Measurements from ENCODE around the gene NIPA2.
"Not testable (repeated sequence)": the region's sequence is repeated elsewhere in the genome, so short reads cannot be mapped to it uniquely, and the experiment has no call there.

The NIPA2 gene

DNA sequence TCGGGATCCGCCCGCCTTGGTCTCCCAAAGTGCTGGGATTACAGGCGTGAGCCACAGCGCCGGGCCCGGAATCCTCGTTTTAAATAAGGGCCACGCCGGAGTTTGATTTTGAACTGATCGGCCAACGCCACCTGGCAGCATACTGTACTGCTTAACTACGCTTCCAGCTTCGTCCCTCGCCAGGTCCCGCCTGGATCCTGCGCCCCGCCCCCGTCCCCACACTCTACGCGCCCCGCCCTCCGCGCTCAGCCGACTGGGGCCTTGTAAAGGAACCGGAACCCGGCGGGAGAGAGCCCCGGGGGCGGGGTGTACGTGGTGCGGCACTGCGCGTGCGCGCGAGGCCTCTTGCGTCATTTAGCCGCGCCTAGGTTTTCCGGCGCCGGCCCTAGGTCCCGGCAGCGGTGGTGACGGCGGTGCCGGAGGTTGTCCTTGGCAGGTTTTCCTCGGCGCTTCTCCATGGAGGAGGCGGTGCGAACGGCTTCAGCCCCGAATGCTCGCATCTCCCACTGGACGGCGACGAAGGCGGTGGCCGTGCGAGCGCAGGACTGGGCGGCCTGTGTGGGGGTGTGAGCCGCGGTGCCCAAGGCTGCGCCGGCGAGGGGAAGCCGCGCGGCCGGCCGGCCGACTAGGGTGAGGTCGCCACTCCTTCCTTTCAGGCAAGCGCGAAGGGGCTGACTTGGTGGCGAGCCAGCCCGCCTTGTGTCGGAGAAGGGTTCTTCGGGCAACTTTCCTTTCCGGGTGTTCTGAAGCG is at the start of gene NIPA2:
TSS of gene NIPA2 (plus strand) at position 375 of the 751 bp plus-strand sequence. CDS start 13,066 bp downstream, outside the sequence.
- DNase-seq = peak; percentile 88

DNA sequence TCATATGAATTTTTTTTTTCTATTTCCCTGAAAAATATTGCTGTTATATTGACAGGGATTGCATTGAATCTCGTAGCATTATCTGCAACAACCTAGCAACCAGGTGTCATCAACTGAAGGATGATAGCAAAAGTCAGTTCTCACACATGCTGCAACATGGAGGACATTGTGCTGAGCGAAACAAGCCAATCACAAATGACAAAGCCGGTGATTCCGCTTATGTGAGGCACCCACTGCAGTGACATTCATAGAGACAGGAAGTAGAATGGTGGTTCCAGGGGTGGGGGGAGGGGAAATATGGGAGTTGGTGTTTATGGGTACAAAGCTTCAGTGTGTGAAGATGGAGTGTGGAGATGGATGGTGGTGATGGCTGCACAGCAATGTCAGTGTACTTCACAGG is 44.4 kb upstream of the NIPA2 start:
- DNase-seq = no peak

DNA sequence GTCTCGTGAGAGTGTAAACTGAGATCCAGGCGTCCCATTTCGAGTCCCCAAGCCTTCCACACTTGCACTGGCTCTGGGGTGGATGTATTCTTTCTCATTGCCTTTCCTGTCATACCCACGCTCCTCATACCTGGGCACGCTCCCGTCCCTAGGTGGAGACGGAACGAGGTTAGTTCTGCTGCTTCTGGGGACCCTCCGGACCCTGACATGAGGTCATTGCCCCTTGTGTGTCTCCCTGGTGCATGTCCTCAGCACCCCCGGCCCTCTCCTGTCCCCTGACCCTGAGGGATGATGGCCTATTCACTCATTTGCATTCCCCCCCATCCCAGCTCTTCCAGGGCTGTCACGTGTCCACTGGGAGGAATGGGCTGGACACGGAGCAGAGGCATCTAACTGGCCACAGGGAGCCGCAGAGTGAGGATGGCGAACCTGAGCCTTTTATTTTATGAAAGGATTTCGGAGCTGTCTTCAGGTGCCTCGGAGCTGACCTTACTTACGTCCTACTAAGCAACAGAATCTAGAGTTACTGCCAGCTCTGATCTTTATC is 43.8 kb upstream of the NIPA2 start:
- DNase-seq = no peak

DNA sequence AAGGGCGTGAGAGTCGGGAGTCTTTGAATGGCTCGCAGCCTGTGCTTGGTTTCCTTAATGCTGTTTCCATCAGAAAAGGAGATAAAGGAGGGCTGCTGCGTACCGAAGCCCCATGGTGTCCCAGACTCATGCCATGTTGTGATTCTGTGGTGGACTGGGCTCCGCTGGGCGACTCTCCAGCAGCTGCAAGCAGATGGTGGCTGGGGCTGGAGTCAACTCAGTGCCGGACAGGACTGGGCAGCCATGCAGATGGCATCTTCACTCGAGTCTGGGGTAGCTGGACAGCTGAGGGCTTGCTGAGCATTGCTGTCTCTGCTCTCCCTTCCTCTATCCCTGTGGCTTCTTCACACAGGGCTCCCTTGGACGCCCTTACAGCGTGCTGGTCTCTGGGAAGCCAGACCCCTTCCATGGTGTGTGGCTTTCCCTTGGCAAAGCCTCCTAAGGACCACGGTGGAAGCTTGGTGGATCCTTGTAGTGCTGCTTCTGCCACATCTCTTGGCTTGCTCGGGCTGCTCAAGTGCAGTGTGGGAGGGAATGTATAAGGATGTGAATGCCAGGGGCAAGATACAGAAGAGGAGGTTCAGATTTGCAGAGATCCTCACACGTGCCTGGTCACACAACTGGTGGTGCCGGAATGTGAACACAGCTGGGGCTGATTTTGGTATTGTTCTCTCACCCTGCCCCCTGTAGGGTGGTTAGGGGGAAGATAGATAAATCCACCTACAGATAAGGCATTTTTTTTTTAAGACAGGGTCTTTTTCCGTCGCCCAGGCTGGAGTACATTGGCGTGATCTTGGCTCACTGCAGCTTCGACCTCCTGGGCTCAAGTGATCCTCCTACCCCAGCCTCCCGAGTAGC is 43.0 kb upstream of the NIPA2 start:
- DNase-seq = no peak

DNA sequence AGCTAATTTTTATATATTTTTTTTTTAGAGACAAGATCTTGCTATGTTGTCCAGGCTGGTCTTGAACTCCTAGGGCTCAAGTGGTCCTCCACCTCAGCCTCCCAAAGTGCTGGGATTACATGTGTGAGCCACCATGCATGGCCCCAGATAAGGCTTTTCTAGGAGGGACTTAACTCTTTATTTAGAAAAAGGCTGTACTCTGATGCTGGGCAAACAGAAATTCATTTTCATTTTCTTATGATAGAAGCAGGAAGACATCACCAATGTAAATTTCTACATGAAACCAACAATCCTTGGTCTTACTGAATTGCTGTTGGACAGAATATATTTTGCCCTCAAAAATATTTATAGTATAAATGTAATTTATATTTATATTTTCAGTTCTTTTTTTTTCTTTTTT is 42.4 kb upstream of the NIPA2 start:
- no peak for DNase-seq

DNA sequence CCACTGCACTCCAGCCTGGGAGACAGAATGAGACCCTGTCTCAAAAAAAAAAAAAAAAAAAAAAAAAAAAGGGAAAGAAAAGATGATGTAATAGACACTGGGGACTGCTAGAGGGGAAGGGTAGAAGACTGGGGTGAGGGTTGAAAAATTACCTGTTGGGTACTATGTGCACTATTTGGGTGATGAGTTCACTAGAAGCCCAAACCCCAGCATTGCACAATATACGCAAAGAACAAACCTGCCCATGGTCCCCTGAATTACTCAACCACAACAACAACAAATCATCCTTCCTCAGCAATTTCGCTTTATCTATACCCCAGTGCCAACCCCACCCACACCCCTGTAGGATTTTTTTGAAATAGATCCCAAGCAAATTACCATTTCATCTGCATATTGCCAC is 38.6 kb upstream of the NIPA2 start:
- no peak for DNase-seq

DNA sequence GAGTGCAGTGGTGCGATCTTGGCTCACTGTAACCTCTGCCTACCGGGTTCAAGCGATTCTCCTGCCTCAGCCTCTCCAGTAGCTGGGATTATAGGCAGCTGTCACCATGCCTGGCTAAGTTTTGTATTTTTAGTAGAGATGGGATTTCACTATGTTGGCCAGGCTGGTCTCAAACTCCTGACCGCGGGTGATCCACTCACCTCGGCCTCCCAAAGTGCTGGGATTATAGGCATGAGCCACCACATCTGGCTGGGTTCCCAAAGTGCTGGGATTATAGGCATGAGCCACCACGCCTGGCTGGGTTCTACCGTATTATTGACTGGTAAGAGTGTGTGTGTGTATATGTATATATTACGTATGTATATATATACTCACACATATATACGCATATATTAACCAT is 35.5 kb upstream of the NIPA2 start:
- DNase-seq = not testable (repeated sequence)

DNA sequence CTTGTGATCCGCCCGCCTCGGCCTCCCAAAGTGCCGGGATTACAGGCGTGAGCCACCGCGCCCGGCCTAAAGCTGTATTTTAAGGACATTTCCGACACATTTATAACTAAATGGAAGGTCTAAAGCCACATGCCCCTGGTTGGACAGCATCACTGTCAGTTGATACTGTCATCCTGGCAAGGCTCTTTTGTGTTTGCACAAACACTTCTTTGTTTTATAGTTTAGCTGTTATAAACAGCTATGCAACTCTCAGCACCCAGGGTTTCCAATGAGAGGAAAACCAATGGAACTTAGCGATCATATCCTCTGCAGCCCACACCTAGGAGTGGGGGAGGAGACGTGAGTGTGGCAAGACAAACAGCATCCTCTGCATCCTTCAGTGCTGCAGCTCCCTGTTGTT is 32.3 kb upstream of the NIPA2 start:
- DNase-seq = no peak

DNA sequence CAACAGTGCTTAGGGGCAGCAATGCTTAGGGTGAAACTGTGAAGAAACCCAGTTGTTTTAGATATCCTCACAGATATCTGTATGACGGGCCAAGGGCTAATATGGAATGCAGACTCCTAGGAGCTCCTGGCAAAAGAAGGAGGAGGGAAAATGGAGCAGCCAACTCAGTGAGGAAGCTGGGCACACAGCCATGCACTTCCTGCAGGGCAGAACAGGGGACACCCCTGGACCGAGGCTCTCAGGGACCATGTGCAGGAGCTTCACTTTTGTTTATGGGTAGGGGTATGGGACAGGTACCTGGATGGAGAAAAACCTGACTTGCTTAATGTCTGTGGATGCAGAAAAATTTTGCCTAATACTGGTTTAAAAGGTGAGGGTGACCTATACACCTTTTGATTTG is 31.8 kb upstream of the NIPA2 start:
- DNase-seq = no peak

DNA sequence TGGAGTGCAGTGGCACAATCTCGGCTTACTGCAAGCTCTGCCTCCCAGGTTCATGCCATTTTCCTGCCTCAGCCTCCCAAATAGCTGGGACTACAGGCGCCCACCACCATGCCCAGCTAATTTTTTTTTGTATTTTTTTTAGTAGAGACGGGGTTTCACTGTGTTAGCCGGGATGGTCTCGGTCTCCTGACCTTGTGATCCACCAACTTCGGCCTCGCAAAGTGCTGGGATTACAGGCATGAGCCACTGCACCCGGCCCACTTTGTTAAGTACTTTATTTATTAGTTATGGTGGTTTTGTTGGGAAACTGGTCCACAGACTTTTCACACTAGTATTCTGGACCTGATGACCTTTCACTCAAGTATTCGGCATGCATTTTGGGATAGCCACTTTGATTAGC is 30.6 kb upstream of the NIPA2 start:
- DNase-seq = not testable (repeated sequence)

DNA sequence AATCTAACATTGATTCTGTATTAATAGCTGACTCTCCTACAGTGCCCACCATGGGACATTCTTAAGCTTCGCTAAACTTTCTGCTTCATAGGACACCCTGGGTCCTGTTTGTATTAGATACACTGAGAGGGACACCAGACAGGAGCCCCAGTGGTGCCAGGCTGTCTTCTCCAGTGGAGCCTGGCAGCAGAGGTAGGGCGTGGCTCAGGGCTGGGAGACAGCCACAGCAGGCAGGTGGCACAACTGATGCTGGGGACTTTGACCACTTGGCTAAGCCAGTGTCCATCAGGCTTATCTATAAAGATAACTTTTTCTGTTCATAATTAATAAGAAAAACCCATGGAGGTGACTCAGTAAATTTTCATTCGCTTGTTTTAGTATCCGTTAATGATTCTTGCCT is 30.2 kb upstream of the NIPA2 start:
- no peak for DNase-seq

DNA sequence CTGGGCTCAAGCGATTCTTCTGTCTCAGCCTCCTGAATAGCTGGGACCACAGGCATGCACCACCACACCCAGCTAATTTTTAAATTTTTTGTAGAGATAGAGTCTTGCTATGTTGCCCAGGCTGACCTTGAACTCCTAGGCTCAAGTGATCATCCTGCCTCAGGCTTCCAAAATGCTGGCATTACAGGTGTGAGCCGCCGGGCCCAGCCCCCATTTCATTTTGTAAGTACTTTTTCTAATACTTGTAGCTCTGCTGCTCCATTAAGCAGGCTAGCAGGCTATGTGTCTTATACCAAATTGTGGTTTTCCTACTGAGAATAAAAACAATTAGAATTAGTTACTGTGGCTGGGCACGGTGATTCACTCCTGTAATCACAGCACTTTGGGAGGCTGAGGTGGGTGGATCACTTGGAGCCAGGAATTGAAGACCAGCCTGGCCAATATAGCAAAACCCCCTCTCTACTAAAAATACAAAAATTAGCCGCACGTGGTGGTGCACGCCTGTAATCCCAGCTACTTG is 29.6 kb upstream of the NIPA2 start:
- no peak for DNase-seq

DNA sequence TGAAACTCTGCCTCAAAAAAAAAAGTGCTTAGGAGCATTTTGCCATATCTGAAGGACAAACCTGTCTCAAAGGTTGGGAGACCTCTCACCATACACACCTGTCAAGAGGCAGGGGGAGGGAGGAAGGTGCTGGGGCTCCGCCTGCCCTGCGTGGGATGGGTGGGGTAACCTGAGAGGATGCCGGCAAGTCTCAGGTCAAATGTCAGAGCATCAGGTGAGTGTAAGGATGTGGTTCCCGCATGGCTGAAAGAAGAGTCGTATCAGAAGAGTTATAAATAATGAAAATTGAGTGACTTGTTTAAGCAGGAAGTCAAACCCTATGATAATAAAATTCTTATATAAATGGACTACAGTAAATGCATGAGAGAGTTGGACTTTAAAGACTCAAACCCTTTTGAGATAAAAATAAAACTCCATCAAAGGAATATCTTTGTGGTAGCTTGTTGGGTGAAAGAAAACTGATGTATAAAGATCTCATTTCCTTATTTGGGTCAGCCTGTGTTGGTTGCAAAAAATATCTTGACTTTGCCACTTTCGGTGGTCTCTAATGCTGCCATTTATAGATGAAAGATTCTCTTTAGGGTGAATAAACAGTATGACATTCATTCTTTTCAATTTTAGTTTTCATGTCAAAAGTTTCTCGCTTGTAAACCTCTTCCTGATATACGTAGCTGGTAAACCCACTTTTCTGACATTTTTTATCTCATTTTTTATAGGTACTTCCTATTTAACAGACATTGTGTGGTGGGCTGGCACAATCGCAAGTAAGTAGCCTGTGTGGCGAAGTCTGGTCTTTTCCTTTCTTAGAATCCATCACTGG is 28.2 kb upstream of the NIPA2 start:
- no peak for DNase-seq

DNA sequence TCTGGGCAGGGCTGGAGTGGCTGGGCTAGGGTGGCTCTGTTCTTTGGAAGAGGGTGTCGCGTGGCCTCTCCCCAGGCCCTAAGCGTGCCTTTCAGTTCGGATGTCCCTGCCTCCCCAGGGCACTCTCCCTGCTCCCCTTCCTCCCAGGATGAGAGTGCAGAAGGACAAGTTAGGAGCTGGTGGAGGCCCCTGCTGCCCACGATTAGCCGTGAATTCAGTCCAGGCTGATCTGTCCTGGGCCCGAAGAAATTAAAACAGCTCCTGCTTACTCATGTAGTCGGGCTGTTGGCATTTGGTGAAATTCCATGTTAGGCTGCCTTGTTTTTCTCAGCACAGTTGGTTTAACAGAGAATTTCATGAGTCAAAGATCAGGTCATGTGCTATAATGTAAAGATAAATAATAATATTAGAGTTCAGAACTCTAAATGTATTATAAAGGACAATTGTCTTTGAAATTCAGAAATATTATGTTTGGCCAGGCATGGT is 27.6 kb upstream of the NIPA2 start:
- no peak for DNase-seq

DNA sequence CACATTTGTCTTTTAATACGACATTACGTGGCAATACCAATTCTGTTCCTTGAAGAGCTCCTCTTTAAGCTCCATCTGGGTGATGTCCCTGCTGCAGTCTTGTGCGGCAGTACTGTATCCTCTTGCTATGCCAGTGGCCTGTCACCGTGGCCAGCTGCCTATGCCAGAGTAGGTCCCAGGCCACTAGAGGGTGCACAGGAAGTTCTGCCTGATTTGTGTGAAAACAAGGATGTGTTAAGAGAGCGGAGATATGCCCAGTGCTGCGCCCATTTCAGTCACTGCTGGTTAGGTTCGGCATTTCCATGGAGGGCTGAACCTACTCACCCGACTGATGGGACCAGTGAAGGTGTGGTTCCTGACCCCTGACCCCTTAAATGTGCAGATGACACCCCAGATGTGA is 26.8 kb upstream of the NIPA2 start:
- no peak for DNase-seq

DNA sequence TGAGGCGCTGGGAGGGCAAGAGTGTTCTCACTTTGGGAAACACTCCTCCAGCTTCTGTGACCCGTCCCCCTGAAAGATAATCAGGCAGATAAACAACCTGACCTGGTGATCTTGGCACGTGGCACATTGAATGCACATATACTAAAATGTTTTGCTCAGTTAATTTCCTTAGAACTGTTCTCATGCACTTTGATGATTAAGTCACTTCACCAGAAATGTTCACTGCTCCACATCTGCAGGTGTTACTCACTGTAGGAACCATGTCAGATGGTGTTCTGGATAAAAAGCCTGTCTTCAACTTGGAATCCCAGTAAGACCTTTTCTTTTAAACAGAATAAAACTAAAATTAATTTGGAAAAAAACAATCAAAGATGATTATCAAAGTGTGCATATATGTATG is 24.6 kb upstream of the NIPA2 start:
- no peak for DNase-seq

DNA sequence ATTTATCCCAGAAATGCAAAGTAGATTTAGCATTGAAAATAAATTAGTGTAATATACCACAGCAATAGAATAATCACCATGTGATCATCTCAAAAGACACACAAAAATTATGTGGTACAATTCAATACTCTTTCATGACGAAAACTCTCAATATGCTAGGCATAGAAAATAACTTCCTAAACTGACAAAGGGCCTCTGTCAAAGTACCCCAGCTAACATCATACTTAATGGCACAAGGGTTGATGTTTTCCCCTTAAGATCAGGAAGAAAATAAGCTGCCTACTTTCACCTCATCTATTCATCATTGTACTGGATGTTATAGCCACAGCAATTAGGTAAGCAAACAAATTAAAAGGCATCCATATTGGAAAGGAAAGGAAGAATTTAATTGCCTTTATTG is 22.7 kb upstream of the NIPA2 start:
- no peak for DNase-seq

DNA sequence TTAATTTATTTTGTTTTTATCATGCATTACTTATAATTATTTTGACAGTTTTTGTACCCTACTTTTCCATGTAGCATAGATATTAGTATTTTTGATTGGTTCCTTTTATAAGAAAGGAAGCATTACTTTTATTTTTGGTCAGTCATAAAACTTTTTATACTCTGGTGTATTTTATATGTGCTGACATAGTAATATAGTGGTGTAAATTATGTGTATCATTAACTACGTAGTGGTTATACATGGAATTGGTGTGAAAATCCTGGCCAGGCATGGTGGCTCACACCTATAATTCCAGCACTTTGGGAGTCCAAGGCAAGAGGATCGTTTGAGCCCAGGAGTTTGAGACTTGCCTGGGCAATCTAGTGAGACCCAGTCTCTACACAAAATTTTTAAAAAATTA is 18.8 kb upstream of the NIPA2 start:
- no peak for DNase-seq

DNA sequence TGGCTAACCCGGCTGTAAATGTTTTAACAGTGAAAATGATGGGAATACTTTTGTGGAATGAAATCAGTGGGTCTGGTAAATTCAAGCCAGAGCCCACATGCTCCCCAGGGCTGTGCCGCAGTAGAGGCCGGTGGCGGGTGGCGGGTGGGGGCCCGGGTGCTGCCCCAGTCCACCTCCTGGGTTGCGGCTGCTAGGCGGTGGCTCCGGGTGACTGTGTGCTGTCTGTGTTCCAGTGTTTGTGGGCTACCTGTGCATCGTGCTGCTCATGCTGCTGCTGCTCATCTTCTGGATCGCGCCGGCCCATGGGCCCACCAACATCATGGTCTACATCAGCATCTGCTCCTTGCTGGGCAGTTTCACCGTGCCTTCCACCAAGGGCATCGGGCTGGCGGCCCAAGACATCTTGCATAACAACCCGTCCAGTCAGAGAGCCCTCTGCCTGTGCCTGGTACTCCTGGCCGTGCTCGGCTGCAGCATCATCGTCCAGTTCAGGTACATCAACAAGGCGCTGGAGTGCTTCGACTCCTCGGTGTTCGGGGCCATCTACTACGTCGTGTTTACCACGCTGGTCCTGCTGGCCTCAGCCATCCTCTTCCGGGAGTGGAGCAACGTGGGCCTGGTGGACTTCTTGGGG is 14.9 kb upstream of the NIPA2 start:
- DNase-seq = no peak

DNA sequence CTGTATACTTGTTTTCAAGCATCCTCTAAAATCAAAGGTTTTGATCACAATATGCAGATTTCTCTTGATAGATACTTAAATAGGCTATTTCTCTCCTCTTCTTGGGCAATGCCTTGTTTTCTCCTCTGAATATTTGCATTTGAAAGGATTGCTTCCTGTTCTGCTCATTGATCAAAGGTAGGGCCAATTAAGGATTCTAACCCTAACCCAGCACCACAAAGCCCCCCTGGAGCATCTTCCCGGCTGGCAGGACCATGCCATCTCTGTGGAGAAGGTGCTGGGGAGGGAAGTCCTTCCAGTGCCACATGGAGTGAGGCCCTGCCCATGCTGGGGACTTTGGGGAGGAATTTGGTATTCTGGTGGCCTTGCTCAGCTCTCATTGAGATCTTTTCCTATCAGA is 11.3 kb upstream of the NIPA2 start:
- DNase-seq = no peak

DNA sequence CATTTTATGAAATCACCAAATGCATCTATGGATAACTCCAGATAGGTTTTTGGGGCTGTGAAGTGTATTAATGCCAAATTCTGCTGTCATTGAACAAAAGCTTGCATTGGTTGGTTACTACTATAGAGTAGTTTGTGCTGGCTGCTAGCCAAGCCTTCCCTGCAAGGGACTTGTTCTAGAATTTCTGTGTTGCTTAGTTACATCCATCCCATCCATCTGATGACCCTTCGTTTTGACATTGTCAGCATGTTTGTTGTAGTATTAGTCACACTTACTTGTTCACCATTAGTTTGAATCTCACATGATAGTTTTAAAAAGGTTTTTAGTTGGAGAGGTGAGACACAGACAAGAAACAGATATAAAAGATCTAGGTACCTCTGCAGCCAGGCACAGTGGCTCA is 7.0 kb upstream of the NIPA2 start:
- DNase-seq = peak; percentile 1

DNA sequence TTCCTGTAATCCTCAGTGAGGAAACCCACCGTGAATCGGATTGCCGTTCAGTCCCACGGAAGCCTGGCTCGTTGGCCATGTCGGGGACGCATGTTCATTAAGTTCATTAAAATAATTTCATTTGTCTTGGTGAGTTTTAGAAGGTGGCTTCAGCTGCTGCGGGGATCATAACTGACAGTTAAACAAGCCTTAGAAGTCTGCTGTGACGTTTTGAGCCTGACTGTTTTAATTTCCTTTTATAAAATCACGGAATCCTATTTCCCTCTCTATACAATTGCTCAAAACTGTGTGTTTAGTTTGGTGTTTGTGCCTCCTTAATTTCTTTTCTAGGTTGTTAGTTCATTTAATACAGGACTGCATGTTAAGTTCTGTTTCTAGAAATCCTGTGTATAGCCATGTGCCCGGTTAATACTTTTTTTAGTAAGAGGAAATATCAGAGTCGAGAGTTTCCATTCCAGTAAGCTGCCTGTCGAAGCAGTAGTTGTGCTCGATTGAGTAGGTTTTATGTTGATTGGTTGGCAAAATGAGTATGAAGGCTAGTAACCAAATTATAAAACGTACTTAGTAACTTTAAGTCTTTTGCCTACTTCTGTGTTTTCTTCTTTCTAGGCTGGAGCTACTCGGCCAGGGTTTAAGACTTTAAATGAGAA is 705 bp downstream of the NIPA2 start:
- no peak for DNase-seq
